GM21360 (cell line): ENCODE results near the gene TRABD2B.

Experiments used
- ATAC-seq: cut with Tn5 transposase; IDR thresholded peaks from one replicate; pipeline ENCODE4 v1.9.1; 2021; ENCODE audit warnings: mild to moderate bottlenecking, moderate library complexity; ENCODE audit not compliant: unreplicated experiment

Gene TRABD2B

DNA sequence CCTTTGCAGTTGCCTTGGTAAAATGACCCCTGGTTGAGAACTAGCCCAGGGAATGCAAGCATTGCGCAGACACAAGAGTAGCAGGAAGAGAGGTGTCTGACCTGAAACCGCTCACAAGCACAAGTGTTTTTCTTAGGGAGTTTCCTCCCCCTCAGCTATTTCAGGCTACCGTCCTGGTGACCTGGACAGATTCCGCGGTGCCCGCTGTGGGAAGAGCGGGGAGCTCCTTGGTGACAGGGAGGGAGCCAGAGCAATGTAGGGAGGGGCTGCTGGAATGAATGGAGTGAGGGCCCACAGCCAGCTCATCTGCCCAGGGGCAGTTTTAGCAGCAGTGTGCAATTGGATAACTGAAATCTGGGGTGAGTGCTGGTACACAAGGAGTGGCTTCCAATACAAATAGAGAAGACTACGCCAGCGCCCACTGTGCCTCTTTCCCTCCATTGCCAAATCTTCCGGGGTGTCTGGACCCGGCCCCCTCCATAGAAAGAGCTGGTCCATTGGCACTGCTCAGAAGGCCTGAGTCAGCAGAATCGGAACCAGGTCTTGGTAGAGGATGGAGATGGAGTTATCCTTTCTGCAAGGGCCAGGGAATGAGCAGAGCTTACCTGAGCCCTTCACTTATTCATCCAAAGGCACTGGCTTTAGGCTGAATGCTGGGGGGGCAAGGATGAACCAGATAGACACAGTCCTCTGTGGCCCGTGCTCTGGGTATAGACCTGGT is 82.8 kb downstream of the TRABD2B start:
- no peak for ATAC-seq

DNA sequence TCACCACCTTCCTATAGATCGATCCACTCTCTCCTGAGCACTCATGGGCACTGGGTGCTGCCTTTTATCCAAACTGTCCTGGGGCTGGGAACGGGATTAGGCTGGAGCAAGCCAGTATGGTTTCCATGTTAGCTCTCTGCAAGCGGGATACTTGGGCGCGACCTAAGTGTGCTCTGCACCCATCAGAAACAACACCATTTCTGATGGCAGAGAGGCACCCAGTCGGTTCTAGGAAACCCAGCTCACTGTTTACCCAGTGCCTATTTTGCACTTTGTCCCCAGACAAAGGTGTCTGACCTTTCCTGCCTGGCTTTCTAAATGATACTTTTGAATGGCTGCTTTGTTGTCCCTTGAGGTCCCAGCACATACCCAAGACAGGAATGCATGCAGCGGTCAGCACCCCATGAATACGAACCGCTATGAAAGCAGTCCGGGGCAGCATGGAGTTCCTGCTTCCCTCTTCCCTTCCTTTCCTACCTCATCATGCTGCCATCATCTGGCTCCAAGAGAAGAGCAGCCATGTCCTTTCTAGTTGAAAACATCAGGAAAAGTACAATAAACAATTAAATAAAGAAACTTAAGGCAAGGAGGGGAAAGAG is 83.9 kb downstream of the TRABD2B start:
- ATAC-seq = no peak

GRCh38 chr1:47912756-47913155 is 84.4 kb downstream of the TRABD2B start:
- ATAC-seq = no peak

DNA sequence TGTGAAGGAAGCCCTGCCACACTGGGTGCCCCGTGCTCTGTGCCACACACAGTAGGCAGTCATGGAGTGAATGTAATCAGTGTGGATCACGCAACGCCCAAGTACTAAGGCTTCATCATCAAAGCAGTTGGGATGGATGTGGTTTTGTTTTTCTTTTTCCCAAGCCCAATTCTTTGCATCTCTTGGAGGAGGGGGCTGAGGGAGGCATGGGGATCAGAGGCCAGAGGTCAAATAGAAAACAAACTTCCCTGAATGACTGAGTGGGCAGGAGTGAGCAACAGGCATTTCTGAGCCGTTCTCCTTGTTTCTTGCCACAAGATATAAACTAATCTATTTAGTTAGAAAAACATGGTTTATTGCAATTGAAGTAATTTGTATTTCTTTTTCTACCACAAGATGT is 85.3 kb downstream of the TRABD2B start:
- no peak for ATAC-seq

GRCh38 chr1:47911424-47911823 is 85.8 kb downstream of the TRABD2B start:
- ATAC-seq = no peak

DNA sequence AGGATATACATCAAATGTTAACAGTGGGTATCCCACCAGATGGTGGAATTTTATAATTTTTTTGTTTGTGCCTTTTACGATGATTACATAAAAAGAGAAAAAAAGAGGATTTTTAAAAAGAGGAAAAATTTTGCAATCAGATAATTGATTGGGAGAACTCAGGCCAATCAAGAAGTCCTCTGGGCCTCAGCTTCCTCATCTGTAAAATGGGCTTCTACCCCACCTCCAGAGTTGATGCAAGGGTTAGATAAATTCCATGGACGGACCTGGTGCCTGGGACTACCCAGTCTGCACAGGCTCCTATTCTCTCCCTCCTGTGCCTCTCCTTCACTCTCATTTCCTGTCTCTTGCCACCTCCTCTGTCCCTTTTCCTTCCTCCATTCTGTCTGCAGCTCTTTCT is 88.9 kb downstream of the TRABD2B start:
- ATAC-seq = no peak

DNA sequence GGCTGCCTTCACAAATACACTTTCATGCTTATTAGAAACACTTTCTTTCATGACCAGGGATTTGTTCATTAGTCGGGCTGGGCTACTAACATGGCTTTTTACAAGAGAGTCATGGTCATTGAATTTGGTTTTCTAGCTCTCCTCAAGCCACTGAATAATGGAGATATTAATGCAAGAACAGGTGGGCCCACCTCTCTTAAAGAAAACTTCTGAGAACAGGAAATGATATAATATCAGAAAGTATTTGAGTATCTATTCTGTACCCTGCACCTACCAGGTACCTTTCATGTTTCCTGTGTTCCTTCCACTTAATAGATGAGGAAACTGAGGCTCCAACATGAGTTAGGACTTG is 90.0 kb downstream of the TRABD2B start:
- no peak for ATAC-seq

- no peak for ATAC-seq
Observed at GRCh38 chr1:47906527-47907176, 90.5 kb downstream of the TRABD2B start.

GRCh38 chr1:47906009-47906432 is 91.2 kb downstream of the TRABD2B start:
- ATAC-seq = no peak

- ATAC-seq = no peak
Observed at GRCh38 chr1:47903723-47904122, 93.5 kb downstream of the TRABD2B start.

DNA sequence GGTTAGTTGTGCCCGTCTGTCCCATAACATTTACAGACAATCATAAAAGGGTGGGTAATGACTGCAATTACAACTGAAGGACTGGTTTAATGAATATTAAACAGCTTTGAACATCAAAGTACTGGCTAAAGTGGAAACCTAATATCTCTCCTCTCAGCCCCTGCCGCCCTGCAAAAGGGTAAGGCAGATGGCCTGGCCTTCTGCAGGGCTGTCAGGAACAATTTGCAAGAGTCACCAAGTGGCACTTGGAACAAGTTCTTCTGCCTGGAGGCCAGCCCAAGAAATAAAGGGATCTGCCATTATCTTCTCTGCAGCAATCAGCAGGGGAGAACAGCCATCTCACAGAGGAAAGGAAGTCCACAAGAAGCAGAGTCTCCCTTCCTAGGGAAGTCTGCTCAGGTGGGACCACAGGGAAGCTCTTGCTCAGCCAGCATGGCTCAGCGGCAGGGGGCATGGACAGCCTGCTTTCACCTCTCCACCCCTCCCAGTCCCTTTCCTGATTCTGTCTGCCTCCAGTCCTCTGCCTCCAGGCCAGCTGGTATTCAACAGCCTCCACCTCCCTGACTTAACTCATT is 96.1 kb downstream of the TRABD2B start:
- no peak for ATAC-seq

DNA sequence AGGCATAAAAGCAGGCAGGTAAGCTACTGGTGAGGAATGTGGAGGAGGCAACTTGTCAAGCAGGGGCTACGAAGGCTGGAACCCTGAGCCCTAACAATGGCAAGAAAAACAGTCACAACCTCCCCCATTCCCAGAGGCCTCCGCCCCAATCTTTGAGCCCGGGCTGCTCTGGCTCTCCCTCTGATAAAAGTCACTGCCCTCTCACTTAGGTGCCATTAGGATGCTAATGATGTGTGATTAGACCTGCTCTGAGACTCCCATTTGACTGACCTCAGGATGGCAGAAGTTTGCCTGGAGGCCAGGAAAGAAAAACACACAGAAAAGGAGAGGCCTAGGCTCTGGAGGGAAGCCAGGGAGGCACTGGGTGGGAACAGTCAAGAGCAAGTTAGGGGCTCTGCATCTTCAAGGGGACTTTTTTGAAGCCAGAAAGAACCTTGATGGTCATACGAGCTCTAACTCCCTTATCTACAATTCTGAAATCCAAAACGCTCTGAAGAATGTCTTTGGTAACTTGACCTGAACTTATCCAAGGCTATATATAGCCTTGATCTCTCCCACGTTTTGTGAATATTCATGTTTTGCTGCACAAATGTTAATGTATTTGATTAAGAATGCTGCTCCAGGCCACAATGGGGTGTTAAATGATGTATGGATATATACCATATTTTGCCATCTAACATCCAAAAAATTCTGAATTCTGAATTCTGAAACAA is 98.9 kb downstream of the TRABD2B start:
- no peak for ATAC-seq

DNA sequence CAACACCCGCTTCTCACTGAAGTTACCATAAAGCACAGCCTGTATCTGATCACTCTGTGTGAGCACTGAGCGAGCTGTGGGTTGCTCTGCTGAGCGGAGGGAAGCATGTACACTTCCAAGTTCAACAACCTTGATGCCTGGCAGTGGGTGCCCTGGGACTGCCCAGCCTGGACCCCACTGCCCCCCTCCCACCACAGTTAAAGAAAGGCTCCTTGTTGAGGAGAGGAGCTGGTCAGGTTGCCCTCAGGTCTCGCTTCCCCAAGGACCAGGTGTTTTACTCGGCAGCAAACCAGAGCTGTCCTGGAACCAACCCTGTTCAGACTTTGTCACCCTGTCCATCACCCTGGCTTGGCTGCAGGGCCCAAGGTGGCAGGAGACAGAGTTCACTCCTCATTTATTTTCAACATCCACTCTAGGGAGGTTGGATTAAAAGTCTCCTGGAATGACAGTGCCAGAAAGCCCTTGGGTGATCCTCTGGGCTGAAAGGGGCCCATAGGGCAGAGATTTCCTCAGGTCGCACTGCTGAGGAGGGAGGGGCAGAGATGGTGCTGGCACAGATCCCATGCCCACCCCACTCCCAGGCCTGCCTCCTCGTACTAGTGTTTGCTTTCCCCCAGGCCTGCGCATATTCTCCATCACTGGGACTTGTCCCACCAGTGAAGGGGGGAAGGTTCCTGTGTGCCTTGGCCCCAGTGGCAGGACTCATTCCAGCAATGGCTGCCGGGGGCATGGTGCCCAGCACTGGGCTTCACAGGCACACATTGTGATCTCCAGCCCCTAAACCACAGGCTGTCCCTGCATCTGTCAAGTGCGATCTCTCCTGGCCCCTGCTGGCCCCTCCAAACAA is 101.7 kb downstream of the TRABD2B start:
- ATAC-seq = no peak

GRCh38 chr1:47894410-47895278 is 102.5 kb downstream of the TRABD2B start:
- ATAC-seq = no peak

GRCh38 chr1:47893412-47893811 is 103.8 kb downstream of the TRABD2B start:
- ATAC-seq = no peak

DNA sequence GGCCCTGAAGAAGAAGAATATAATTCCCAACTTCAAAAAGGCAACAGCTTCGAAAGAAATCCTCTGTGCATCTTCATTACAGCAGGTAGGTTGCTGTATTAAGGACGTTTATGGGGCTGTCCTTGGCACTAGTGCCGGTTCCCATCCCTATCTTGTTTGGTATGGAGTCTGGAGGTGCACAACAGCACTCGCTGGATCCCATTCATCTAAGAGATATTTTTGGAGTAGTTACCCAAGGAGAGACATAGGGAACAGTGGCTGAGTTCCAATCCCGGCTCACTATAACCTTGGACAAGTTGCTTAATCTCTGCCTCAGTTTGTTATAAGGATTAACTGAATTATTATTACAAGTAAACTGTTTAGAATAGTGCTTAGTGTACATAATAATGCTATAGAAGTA is 106.4 kb downstream of the TRABD2B start:
- ATAC-seq = no peak

DNA sequence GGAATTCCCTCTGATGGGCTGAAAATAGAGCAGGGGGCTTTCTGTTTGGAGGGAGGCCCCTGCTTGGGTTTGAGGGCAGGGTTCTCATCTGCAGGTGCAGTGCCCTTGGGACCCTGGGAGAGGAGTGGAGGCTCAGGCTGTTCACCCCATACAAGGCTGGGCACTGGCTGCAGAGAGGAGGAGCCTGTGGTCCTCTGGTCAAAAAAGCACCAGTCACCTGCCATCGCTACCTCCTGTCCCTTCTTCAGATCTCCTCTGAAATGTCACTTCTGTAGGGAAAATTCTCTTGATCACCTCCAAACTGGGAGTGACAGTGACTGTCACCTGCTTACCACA is 108.9 kb downstream of the TRABD2B start:
- no peak for ATAC-seq

GRCh38 chr1:47887475-47888293 is 109.5 kb downstream of the TRABD2B start:
- ATAC-seq = no peak

DNA sequence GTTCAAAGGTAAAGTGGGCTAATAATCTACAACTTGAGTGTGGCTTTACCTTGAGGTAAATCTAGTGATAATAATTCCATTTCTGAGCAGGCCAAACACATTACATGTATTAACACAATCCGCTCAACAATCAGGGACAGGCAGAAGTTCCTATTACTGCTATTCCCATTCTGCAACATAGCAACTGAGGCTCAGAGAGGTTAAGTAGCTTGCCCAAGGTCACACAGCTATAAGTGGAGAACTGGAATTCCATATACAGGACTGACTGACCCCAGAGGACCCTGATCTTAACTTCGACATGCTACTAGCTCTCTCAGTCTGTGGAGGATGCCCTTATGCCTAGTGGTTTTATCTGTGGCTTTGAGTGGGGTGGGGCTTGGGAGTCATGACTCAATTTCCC is 110.1 kb downstream of the TRABD2B start:
- ATAC-seq = no peak
